Heart left ventricle (tissue), 13 donors: Measurements from ENCODE around the gene CDC42EP3.

ENCODE experiments used
- POLR2A ChIP-seq, 2 donors: fragments of 450-650 bp; IDR thresholded peaks; one replicate each; pipeline ENCODE4 v1.6.1; 2017; ENCODE audit warnings: antibody characterized with exemption in 2 of 2, mild to moderate bottlenecking in 2 of 2, moderate library complexity in 2 of 2
- TF ChIP-seq, protein P1 (sequence below), 12 donors: fragments of 200-600 bp; sonication (generic) in 4 of 12; IDR thresholded peaks; one replicate each; pipeline versions ENCODE4 v1.5.0 to v1.8.0; 2018 to 2022; ENCODE audit warnings: antibody characterized with exemption in 12 of 12, mild to moderate bottlenecking in 5 of 12
- donor health status: ischemic (EF 13 %, LVEDD 7.1; RV severe dilation, severe dysfunction).
- donor health status: DM: no; HTN: yes; CAD: no.
- donor health status: DM: no; HTN: no; CAD: no.
- donor health status: ischemic (EF 25% LVEDD 6.9; RV normal size, moderate dysfunction).
- donor health status: ischemic (EF 25% LVEDD 5.7; RV mildly dilated, moderate dysfunction).
- donor health status: ischemic (EF 35%, LVEDD 5.7; RV mildly dilated, moderate dysfunction).
- donor health status: nonischemic (EF 11% LVEDD 7.7; RV severe dilation, severe dysfunction).
- donor health status: DM: yes; HTN: yes; CAD: no.
- donor health status: PGD.
- donor health status: ischemic (EF 29% LVEDD 5.4; RV normal size, mild dysfunction).
- donor health status: nonischemic (EF 23%, LVEDD 6.1; RV moderate dilation, normal function).

GRCh38 chr2:37602702-37603101 lies 68.7 kb downstream of the CDC42EP3 start:
- TF ChIP-seq, protein P1, sequence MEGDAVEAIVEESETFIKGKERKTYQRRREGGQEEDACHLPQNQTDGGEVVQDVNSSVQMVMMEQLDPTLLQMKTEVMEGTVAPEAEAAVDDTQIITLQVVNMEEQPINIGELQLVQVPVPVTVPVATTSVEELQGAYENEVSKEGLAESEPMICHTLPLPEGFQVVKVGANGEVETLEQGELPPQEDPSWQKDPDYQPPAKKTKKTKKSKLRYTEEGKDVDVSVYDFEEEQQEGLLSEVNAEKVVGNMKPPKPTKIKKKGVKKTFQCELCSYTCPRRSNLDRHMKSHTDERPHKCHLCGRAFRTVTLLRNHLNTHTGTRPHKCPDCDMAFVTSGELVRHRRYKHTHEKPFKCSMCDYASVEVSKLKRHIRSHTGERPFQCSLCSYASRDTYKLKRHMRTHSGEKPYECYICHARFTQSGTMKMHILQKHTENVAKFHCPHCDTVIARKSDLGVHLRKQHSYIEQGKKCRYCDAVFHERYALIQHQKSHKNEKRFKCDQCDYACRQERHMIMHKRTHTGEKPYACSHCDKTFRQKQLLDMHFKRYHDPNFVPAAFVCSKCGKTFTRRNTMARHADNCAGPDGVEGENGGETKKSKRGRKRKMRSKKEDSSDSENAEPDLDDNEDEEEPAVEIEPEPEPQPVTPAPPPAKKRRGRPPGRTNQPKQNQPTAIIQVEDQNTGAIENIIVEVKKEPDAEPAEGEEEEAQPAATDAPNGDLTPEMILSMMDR (IDR thresholded peaks at IDR 0.05) = no peak
- no peak for TF ChIP-seq POLR2A (IDR thresholded peaks at IDR 0.05)
